Activated B cell treated with CpG ODN at 0.5 μM for 24 hours (primary cell): ENCODE results near the gene NSD1. TPM values are rescaled to one million over a fixed set of nuclear protein-coding genes. Genes with fewer than 3 reads are reported as not detected.

ENCODE experiments used
- ATAC-seq: fragments of 200-7000 bp; cut with Tn5 transposase; one replicate; pipeline ENCODE4 v1.10.0; 2021; ENCODE audit warnings: low read depth, mild to moderate bottlenecking, moderate library complexity
- CTCF ChIA-PET: fragments of 350-600 bp; sonication (Branson Sonifier 250); formaldehyde crosslinking; loops from one replicate; lab custom pipeline; 2021; ENCODE audit warnings: antibody characterized with exemption; lab: Charles Lee
- POLR2A ChIA-PET: fragments of 350-600 bp; sonication (Branson Sonifier 250); formaldehyde crosslinking; loops from one replicate; lab custom pipeline; 2021; ENCODE audit warnings: antibody characterized with exemption; lab: Charles Lee
- DNase-seq: peaks from one replicate; pipeline ENCODE4 v3.0.0; 2022
- H3K27ac Mint-ChIP-seq: one replicate; pipeline ENCODE4 v1.8.0; 2020; ENCODE audit warnings: mixed read lengths
- H3K27me3 Mint-ChIP-seq: one replicate; pipeline ENCODE4 v1.8.0; 2021; ENCODE audit warnings: mixed read lengths
- H3K36me3 Mint-ChIP-seq: one replicate; pipeline ENCODE4 v1.8.0; 2021; ENCODE audit warnings: low read depth, mixed read lengths
- H3K4me1 Mint-ChIP-seq: one replicate; pipeline ENCODE4 v1.8.0; 2021; ENCODE audit warnings: mixed read lengths
- H3K4me3 Mint-ChIP-seq: one replicate; pipeline ENCODE4 v1.8.0; 2020; ENCODE audit warnings: mild to moderate bottlenecking, mixed read lengths
- H3K9me3 Mint-ChIP-seq: one replicate; pipeline ENCODE4 v1.8.0; 2020; ENCODE audit warnings: mixed read lengths
- CTCF ChIP-seq: fragments of 200-600 bp; IDR thresholded peaks from one replicate; pipeline ENCODE4 v1.8.0; 2022; ENCODE audit warnings: antibody characterized with exemption, mild to moderate bottlenecking
- intact Hi-C: fragments of 100-400 bp; cut with micrococcal nuclease; formaldehyde crosslinking; loops from one replicate; pipeline ENCODE4 v1.15.1; 2024
- total RNA-seq: library from RNA; stranded (reverse); gene quantifications from 2 replicates; pipeline ENCODE4 v1.2.3, GENCODE V29; 2022

The NSD1 gene
- total RNA-seq, 1 donor from 2014 or later, result 108 TPM

DNA sequence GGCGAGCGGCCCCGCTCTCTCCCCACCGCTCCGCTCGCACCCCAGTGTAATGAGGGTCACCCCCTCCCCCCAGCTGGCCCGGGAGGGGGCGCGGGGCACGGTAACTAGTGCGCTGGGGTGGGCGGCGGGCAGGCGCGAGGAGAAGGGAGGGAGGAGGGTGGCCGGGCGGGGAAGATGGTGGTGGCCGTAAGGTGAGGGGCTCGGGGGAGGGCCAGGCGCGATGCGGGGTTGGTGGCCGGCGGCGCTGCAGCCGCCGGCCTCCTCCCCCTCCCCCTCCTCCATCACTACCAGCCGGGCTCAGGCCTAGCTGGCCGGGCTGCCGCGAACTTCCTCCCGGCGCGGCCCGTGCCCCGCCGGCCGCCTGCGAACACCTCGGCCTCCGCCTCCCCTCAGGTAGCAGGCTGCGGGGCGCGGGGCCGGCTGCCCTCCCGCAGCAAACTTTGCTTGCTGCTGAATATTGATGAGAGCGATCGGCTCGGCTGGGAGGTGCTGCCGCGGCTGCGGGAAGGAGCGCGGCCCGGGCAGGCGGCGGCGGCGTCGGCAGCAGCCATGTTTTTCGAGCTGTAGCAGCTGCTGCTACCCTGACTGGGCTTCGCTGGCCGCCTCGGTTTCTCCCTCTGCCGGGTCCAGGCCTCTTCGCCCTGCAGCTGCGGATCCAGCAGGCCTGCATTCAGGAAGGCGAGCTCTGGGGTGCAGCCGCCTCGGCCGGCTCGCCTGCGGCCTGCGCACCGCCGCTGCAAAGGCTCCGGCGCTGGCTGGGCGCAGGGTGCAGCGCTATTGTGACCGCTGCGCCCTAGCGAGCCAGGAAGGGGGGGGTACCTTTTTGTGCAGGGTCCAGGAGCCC is 502 bp downstream of the NSD1 start:
- ChIA-PET CTCF (interaction anchor here (0.9 to 1.2 kb wide), 2 partner anchors 20 to 21 kb away, joined by 3 to 4 read pairs; no protein-coding TSS in a partner anchor), POLR2A (interaction anchor here (0.6 to 3.0 kb wide), 20 partner anchors 10 to 224 kb away, joined by 3 to 24 read pairs (median 4); partner anchors contain the start of genes FGFR4, LMAN2, PRELID1 and RAB24)
- no peaks in the 10 kb centered on the region for H3K9me3 Mint-ChIP-seq
- ATAC-seq, result peak; percentile 26
- H3K4me3 Mint-ChIP-seq, result peak overlapping the region; percentile 85
- intact Hi-C loops, result loop anchor here (1.0 to 10.0 kb wide), 9 partner anchors 10 to 749 kb away; partner anchors contain the start of genes HIGD2A, LMAN2, NOP16 and PRELID1
- TF ChIP-seq CTCF, result no peak
- H3K27ac Mint-ChIP-seq, result peak overlapping the region; percentile 87
- no peaks in the 10 kb centered on the region for H3K27me3 Mint-ChIP-seq
- peaks cover 44% of the 10 kb centered on the region for H3K4me1 Mint-ChIP-seq
- peaks cover 26% of the 10 kb centered on the region for H3K36me3 Mint-ChIP-seq
- peak; percentile 61 for DNase-seq

DNA sequence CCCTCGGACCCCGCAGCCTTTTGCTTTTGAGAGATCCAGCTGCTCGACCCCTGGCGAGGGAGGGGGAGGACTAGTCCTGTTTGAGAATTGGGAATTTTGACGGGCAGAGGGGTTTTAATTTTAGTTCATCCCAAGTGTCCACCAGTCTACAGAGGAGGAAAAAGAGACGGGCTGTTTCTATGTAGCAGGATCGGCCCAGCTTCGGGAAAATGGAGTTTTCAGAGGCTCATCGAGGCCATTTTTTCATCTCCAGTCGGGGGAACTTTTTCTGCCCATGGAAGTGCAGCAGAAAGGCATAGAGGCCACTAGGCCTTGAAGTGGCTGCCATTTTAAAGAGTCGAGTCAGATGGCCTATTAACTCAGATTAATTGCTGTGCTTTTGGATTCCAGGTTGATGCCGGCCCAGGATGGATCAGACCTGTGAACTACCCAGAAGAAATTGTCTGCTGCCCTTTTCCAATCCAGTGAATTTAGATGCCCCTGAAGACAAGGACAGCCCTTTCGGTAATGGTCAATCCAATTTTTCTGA is 1.2 kb downstream of the NSD1 start:
- Mint-ChIP-seq H3K27ac (peak overlapping the region; percentile 87), H3K4me1 (peaks cover 40% of the 10 kb centered on the region), H3K4me3 (peak overlapping the region; percentile 85), H3K27me3 (no peaks in the 10 kb centered on the region), H3K36me3 (peaks cover 31% of the 10 kb centered on the region), H3K9me3 (no peaks in the 10 kb centered on the region)
- POLR2A ChIA-PET, result interaction anchor here (1.0 to 3.0 kb wide), 8 partner anchors 11 to 217 kb away, joined by 3 to 24 read pairs (median 5); partner anchors contain the start of gene LMAN2
- CTCF ChIA-PET, result interaction anchor here (0.9 kb wide), 1 partner anchor 22 kb away, joined by 3 read pairs; no protein-coding TSS in a partner anchor
- TF ChIP-seq CTCF, result no peak
- intact Hi-C loops, result loop anchor here (5.0 to 10.0 kb wide), 5 partner anchors 43 to 750 kb away; partner anchors contain the start of genes HIGD2A, LMAN2, NOP16 and RNF44
- no peak for DNase-seq
- ATAC-seq, result no peak

DNA sequence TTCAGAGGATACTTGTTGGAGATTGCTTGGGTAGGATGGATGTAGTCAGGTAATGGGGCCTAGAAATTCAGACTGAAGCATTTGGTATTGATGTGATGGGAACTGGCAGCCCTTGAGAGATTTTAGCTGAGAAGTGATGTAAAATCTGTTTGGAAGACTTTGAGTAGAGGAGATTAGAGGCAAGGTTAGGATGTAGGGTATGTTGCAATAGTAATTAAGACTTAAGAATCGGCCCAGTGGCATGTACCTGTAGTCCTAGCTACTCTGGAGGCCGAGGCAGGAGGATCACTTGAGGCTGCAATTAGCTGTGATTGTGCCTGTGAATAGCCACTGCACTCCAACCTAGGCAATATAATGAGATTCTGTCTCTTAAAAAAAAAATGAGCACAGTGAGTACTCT is 6.7 kb downstream of the NSD1 start:
- H3K4me3 Mint-ChIP-seq, result no peak overlapping the region
- DNase-seq (no peak), ATAC-seq (no peak)
- H3K36me3 Mint-ChIP-seq, result peaks cover 75% of the 10 kb centered on the region
- ChIA-PET CTCF (no interaction called here), POLR2A (interaction anchor here (0.6 kb wide), 1 partner anchor 15 kb away, joined by 10 read pairs; no protein-coding TSS in a partner anchor)
- TF ChIP-seq CTCF, result no peak
- H3K4me1 Mint-ChIP-seq, result peaks cover 54% of the 10 kb centered on the region
- intact Hi-C loops, result loop anchor here (2.0 kb wide), 1 partner anchor 14 kb away; no protein-coding TSS in a partner anchor
- H3K27me3 Mint-ChIP-seq, result no peaks in the 10 kb centered on the region
- H3K27ac Mint-ChIP-seq, result no peak overlapping the region
- H3K9me3 Mint-ChIP-seq, result no peaks in the 10 kb centered on the region

DNA sequence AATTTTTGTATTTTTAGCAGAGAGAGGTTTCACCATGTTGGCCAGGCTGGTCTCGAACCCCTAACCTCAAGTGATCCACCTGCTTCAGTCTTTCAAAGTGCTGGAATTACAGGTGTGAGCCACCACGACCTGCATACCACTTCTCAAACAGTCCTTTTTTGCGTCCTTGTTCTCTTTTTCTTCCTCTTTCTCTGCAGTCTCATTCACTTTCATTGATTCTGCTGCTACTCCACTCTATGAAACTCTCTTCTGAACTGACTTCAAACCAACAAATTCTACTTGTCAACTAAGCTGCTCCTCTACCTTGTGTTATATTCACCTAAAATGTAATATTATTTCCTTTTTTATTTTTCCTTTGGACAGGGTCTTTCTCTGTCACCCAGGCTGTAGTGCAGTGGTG is 7.9 kb downstream of the NSD1 start:
- no peak overlapping the region for H3K4me3 Mint-ChIP-seq
- H3K9me3 Mint-ChIP-seq, result no peaks in the 10 kb centered on the region
- ATAC-seq (no peak), DNase-seq (no peak)
- intact Hi-C loops, result loop anchor here (2.0 kb wide), 1 partner anchor 13 kb away; no protein-coding TSS in a partner anchor
- peaks cover 44% of the 10 kb centered on the region for H3K4me1 Mint-ChIP-seq
- H3K27me3 Mint-ChIP-seq, result no peaks in the 10 kb centered on the region
- ChIA-PET POLR2A (interaction anchor here (0.7 kb wide), 1 partner anchor 12 kb away, joined by 8 read pairs; no protein-coding TSS in a partner anchor), CTCF (no interaction called here)
- TF ChIP-seq CTCF, result no peak
- no peak overlapping the region for H3K27ac Mint-ChIP-seq
- H3K36me3 Mint-ChIP-seq, result peaks cover 71% of the 10 kb centered on the region
